CD4-positive, alpha-beta T cell treated with Interferon gamma for 1 hour (primary cell): ENCODE data around the gene LYL1.

Experiments used
- DNase-seq: peaks from one replicate; pipeline ENCODE4 v3.0.0-alpha.2; 2020

LYL1 gene

DNA sequence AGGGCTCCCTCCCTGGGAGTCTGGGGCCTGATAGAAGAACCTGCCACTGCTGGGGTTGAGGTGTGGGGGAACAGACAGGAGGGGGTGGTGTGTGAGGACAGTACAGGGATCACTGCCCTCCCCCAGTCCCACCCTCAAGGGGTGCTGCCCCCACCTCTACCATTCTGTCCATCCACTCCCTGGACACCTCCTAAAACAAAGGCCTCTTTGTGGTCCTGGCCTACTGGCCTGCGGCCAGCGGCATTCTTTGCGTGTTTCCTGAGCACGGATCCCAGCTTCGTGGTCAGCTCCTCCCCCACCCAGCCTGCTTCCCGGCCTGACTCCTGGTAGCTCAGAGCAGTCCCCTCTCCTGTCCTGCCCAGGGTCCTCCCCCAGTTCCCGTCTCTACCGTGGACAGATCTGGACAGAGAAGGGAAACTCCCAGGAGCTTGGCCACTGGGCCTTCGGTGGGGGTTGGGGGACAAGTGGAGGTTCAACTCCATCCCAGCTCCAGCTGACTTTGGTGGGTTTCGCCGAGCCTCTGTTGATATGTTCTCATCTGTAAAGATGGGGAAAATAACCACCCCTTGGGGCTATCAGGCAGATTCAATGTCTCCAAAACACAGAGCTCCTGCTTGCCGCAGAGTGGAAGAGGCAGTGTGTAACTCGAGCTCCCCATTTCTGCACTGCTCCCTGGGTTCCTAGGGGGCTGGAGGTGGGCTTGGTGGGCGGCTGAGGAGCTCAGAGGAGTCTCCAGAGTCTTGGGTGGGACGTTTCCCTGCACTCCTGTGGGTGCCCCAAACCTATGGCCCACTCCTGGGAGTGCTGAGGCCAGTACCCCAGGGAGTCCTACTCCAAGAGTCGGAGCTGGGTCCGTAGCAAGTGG, 48.7 kb downstream of the LYL1 start:
- DNase-seq: no peak

GRCh38 chr19:13053238-13053637, 49.4 kb downstream of the LYL1 start:
- DNase-seq: no peak

DNA sequence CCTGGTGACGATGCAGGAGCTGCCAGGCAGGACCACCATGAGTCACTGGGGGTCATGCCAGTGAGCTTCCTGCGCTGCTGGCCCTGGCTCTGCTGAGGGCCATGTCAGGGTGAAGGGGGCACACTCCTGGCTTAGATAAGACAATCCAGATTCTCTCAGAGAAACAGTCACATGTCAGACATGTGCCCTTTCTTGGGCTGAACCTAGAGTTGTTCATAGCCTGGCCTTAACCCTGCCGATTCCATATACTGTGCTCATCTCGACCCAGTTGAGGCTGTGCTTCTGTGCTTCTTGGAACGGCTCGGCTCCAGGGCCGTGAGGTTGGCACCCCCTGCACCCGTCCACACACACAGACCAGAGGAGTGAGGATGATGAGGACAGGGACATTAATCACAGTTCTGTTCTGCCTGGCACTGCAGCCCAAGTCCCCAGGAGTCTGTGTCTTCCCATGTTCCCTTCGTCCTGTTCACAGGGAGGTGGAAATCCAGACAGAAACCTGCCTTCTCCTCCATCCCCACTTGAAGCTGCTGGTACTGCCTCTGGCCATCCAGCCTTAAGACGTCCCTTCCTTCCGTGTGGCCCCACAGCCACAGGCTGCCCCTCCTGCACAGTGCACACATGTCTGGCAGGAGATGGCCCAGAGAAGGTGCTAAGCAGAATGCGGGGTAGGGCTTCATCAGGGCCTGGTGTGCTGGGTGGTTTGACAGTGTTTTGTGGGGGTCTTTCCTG, 50.0 kb downstream of the LYL1 start:
- no peak for DNase-seq

GRCh38 chr19:13051557-13052165, 51.0 kb downstream of the LYL1 start:
- DNase-seq: no peak

GRCh38 chr19:13050274-13050673, 52.4 kb downstream of the LYL1 start:
- DNase-seq: no peak
